ENCODE data around the gene SESN3. TPM values are rescaled to one million over a fixed set of nuclear protein-coding genes. Genes with fewer than 3 reads are reported as not detected.
"Not testable (repeated sequence)": the region's sequence is repeated elsewhere in the genome, so short reads cannot be mapped to it uniquely, and the experiment has no call there.

The SESN3 gene
- total and polyA plus RNA-seq, 4 donors = 4.0 to 73.3 (median 20.1) TPM

- no peak overlapping the region for H3K27ac ChIP-seq (ENCODE audit: low read depth in 1 of 2, low read length in 1 of 2)
- 87 to 93% methylated on average over 4 of the region's 4 CpGs for WGBS, 2 donors
Measured at GRCh38 chr11:95276139-95276538, 45.1 kb upstream of the SESN3 start.

GRCh38 chr11:95273618-95274017, 42.6 kb upstream of the SESN3 start:
- H3K4me3 ChIP-seq; H3K27ac ChIP-seq (ENCODE audit: low read depth in 1 of 2, low read length in 1 of 2); ATAC-seq (ENCODE audit: insufficient read depth, low FRiP score); DNase-seq; H3K36me3 ChIP-seq (ENCODE audit: control insufficient read depth in 4 of 4, insufficient read depth in 4 of 4, low read length in 4 of 4); H3K9me3 ChIP-seq (ENCODE audit: control insufficient read depth in 4 of 4, insufficient read depth in 3 of 4, low read length in 3 of 4); H3K4me1 ChIP-seq (ENCODE audit: control insufficient read depth in 5 of 5, insufficient read depth in 5 of 5, low read length in 5 of 5); H3K27me3 ChIP-seq (ENCODE audit: control insufficient read depth in 3 of 3, insufficient read depth in 3 of 3, low read length in 2 of 3); H3K9ac ChIP-seq (ENCODE audit: insufficient read depth in 1 of 2, low read length in 2 of 2): not testable (repeated sequence)
- WGBS, 2 donors = 72 to 96% methylated on average over 4 to 5 of the region's 5 CpGs

More at GRCh38 chr11:95276139-95276538, 45.1 kb upstream of the SESN3 start:
- Histone ChIP-seq H3K9ac (ENCODE audit: insufficient read depth in 1 of 2, low read length in 2 of 2) (no peak overlapping the region), H3K36me3 (ENCODE audit: control insufficient read depth in 4 of 4, insufficient read depth in 4 of 4, low read length in 4 of 4) (no peaks in the 10 kb centered on the region), H3K9me3 (ENCODE audit: control insufficient read depth in 4 of 4, insufficient read depth in 3 of 4, low read length in 3 of 4) (no peaks in the 10 kb centered on the region), H3K4me1 (ENCODE audit: control insufficient read depth in 5 of 5, insufficient read depth in 5 of 5, low read length in 5 of 5) (no peaks in the 10 kb centered on the region), H3K27me3 (ENCODE audit: control insufficient read depth in 3 of 3, insufficient read depth in 3 of 3, low read length in 2 of 3) (no peaks in the 10 kb centered on the region), H3K4me3 (no peak overlapping the region)
- ATAC-seq (ENCODE audit: insufficient read depth, low FRiP score) (no peak), DNase-seq (no peak)
- TF ChIP-seq CTCF (IDR thresholded peaks at IDR 0.05; ENCODE audit: control extremely low read depth, extremely low read depth) = no peak

GRCh38 chr11:95269036-95269819, 38.2 kb upstream of the SESN3 start:
- H3K4me3 ChIP-seq = no peak overlapping the region
- DNase-seq (peak in 2 of 3 donors; percentile 31 to 58), ATAC-seq (ENCODE audit: insufficient read depth, low FRiP score) (no peak)
- WGBS, 2 donors = 79 to 91% methylated on average over 5 of the region's 5 CpGs
- H3K9me3 ChIP-seq (ENCODE audit: control insufficient read depth in 4 of 4, insufficient read depth in 3 of 4, low read length in 3 of 4) = no peaks in the 10 kb centered on the region
- H3K27ac ChIP-seq (ENCODE audit: low read depth in 1 of 2, low read length in 1 of 2) = no peak overlapping the region
- H3K36me3 ChIP-seq (ENCODE audit: control insufficient read depth in 4 of 4, insufficient read depth in 4 of 4, low read length in 4 of 4) = no peaks in the 10 kb centered on the region
- H3K9ac ChIP-seq (ENCODE audit: insufficient read depth in 1 of 2, low read length in 2 of 2) = no peak overlapping the region
- no peak for TF ChIP-seq CTCF (IDR thresholded peaks at IDR 0.05; ENCODE audit: control extremely low read depth, extremely low read depth)
- H3K4me1 ChIP-seq (ENCODE audit: control insufficient read depth in 5 of 5, insufficient read depth in 5 of 5, low read length in 5 of 5) = peaks cover 0 to 3% (median 0%) of the 10 kb centered on the region in 5 donors
- no peaks in the 10 kb centered on the region for H3K27me3 ChIP-seq (ENCODE audit: control insufficient read depth in 3 of 3, insufficient read depth in 3 of 3, low read length in 2 of 3)

GRCh38 chr11:95268391-95268790, 37.4 kb upstream of the SESN3 start:
- no peak overlapping the region for H3K9ac ChIP-seq (ENCODE audit: insufficient read depth in 1 of 2, low read length in 2 of 2)
- H3K4me3 ChIP-seq = no peak overlapping the region
- no peaks in the 10 kb centered on the region for H3K27me3 ChIP-seq (ENCODE audit: control insufficient read depth in 3 of 3, insufficient read depth in 3 of 3, low read length in 2 of 3)
- WGBS, 2 donors = 61 to 65% methylated on average over 1 of the region's 1 CpG
- no peak overlapping the region for H3K27ac ChIP-seq (ENCODE audit: low read depth in 1 of 2, low read length in 1 of 2)
- peaks cover 0 to 3% (median 0%) of the 10 kb centered on the region in 5 donors for H3K4me1 ChIP-seq (ENCODE audit: control insufficient read depth in 5 of 5, insufficient read depth in 5 of 5, low read length in 5 of 5)
- no peak for ATAC-seq (ENCODE audit: insufficient read depth, low FRiP score)
- H3K9me3 ChIP-seq (ENCODE audit: control insufficient read depth in 4 of 4, insufficient read depth in 3 of 4, low read length in 3 of 4) = no peaks in the 10 kb centered on the region
- no peaks in the 10 kb centered on the region for H3K36me3 ChIP-seq (ENCODE audit: control insufficient read depth in 4 of 4, insufficient read depth in 4 of 4, low read length in 4 of 4)
- no peak for DNase-seq
- no peak for TF ChIP-seq CTCF (IDR thresholded peaks at IDR 0.05; ENCODE audit: control extremely low read depth, extremely low read depth)

Data from lung (tissue), 12 donors.